IMR-90 (cell line): ENCODE results near the gene CD9. TPM values are rescaled to one million over a fixed set of nuclear protein-coding genes. Genes with fewer than 3 reads are reported as not detected.

Experiments used
- ATAC-seq: fragments of 200-7000 bp; cut with Tn5 transposase; 2 replicates; pipeline ENCODE4 v1.9.1; 2020; ENCODE audit warnings: low read depth, mild to moderate bottlenecking, moderate library complexity
- BruUV-seq: library from RNA; stranded (reverse); fragments of 400-500 nt; replicated peaks from 2 replicates; lab custom pipeline; 2021; lab: Mats Ljungman, UMichigan
- CTCF ChIA-PET: fragments of 300-600 bp; formaldehyde crosslinking; extraction: SDS; loops from one replicate; lab custom pipeline; 2021; ENCODE audit warnings: antibody characterized with exemption; lab: Yijun Ruan, JAX
- POLR2A ChIA-PET: fragments of 300-600 bp; sonication (Branson Sonifier 250); formaldehyde crosslinking; loops from one replicate; lab custom pipeline; 2022; ENCODE audit warnings: antibody characterized with exemption; ENCODE audit not compliant: unreplicated experiment; lab: Charles Lee
- DNase-seq: peaks from one replicate; pipeline ENCODE4 v3.0.0; 2013
- H2AFZ ChIP-seq: replicated peaks from 2 replicates; pipeline ENCODE3; 2013; ENCODE audit warnings: low read length, mild to moderate bottlenecking; ENCODE audit not compliant: poor library complexity
- H2AK5ac ChIP-seq: 2 replicates; pipeline ENCODE4 v1.6.1; 2013; ENCODE audit warnings: low read depth, low read length, inconsistent platforms
- H2AK9ac ChIP-seq: replicated peaks from 2 replicates; pipeline ENCODE3; 2013; ENCODE audit warnings: mild to moderate bottlenecking, low read depth, low read length, moderate library complexity; ENCODE audit not compliant: poor library complexity
- H2BK120ac ChIP-seq: 2 replicates; pipeline ENCODE4 v1.6.1; 2013; ENCODE audit warnings: low read depth, low read length, inconsistent platforms
- H2BK15ac ChIP-seq: 3 replicates; pipeline ENCODE4 v1.6.1; 2013; ENCODE audit warnings: low read depth, low read length, inconsistent platforms
- H2BK20ac ChIP-seq: 2 replicates; pipeline ENCODE4 v1.6.1; 2013; ENCODE audit warnings: low read depth, mild to moderate bottlenecking, inconsistent platforms, low read length, moderate library complexity
- H2BK5ac ChIP-seq: 2 replicates; pipeline ENCODE4 v1.6.1; 2013; ENCODE audit warnings: mild to moderate bottlenecking, low read depth, low read length, inconsistent platforms; ENCODE audit not compliant: poor library complexity, severe bottlenecking
- H3K14ac ChIP-seq: replicated peaks from 2 replicates; pipeline ENCODE4 v1.6.1; 2013; ENCODE audit warnings: low read depth, low read length, inconsistent platforms
- H3K18ac ChIP-seq: 2 replicates; pipeline ENCODE4 v1.6.1; 2013; ENCODE audit warnings: low read depth, low read length, control low read depth
- H3K23ac ChIP-seq: 2 replicates; pipeline ENCODE4 v1.6.1; 2013; ENCODE audit warnings: low read depth, low read length, inconsistent platforms
- H3K27ac ChIP-seq: 2 replicates; pipeline ENCODE4 v1.5.1; 2013; ENCODE audit warnings: mild to moderate bottlenecking, control low read depth, low read length; ENCODE audit not compliant: insufficient read depth
- H3K27me3 ChIP-seq: 2 replicates; pipeline ENCODE4 v1.6.1; 2013; ENCODE audit warnings: low read length; ENCODE audit not compliant: control insufficient read depth, insufficient read depth
- H3K36me3 ChIP-seq: 2 replicates; pipeline ENCODE4 v1.6.1; 2013; ENCODE audit warnings: low read length, mixed read lengths; ENCODE audit not compliant: control insufficient read depth, insufficient read depth
- H3K4ac ChIP-seq: 2 replicates; pipeline ENCODE4 v1.6.1; 2013; ENCODE audit warnings: low read depth, low read length, inconsistent platforms
- H3K4me1 ChIP-seq: 2 replicates; pipeline ENCODE4 v1.6.1; 2013; ENCODE audit warnings: low read length, mixed read lengths; ENCODE audit not compliant: control insufficient read depth, insufficient read depth
- H3K4me2 ChIP-seq: 2 replicates; pipeline ENCODE4 v1.6.1; 2013; ENCODE audit warnings: low read depth, mild to moderate bottlenecking, control low read depth, low read length, moderate library complexity
- H3K4me3 ChIP-seq: 2 replicates; pipeline ENCODE4 v1.5.1; 2013; ENCODE audit warnings: low read depth, mild to moderate bottlenecking, control low read depth, low read length, moderate library complexity; ENCODE audit not compliant: insufficient read depth
- H3K56ac ChIP-seq: 2 replicates; pipeline ENCODE4 v1.6.1; 2013; ENCODE audit warnings: low read length, inconsistent platforms; ENCODE audit not compliant: insufficient read depth; ENCODE audit errors: extremely low read depth
- H3K79me1 ChIP-seq, 2 experiments: 2 replicates each; pipeline ENCODE4 v1.6.1; 2013; ENCODE audit warnings: low read length in 2 of 2, inconsistent platforms in 1 of 2, low read depth in 1 of 2
- H3K9ac ChIP-seq: 2 replicates; pipeline ENCODE4 v1.6.1; 2013; ENCODE audit warnings: low read depth, low read length, control low read depth
- H3K9me1 ChIP-seq: 2 replicates; pipeline ENCODE4 v1.6.1; 2013; ENCODE audit warnings: low read length, inconsistent platforms; ENCODE audit not compliant: insufficient read depth
- H3K9me3 ChIP-seq: 2 replicates; pipeline ENCODE4 v1.6.1; 2013; ENCODE audit warnings: low read length; ENCODE audit not compliant: control insufficient read depth, insufficient read depth
- H4K20me1 ChIP-seq: 2 replicates; pipeline ENCODE4 v1.6.1; 2013; ENCODE audit warnings: low read length, inconsistent platforms; ENCODE audit not compliant: insufficient read depth
- H4K5ac ChIP-seq: 2 replicates; pipeline ENCODE4 v1.6.1; 2013; ENCODE audit warnings: mild to moderate bottlenecking, low read depth, low read length, control low read depth
- H4K8ac ChIP-seq, 2 experiments: 2 replicates each; pipeline ENCODE4 v1.6.1; 2013; ENCODE audit warnings: low read depth in 2 of 2, low read length in 2 of 2, control low read depth in 1 of 2, inconsistent platforms in 1 of 2
- H4K91ac ChIP-seq: 2 replicates; pipeline ENCODE4 v1.6.1; 2013; ENCODE audit warnings: low read depth, low read length, inconsistent platforms; ENCODE audit not compliant: insufficient read depth
- CEBPB ChIP-seq: IDR thresholded peaks from 2 replicates; pipeline ENCODE4 v1.6.1; 2012; ENCODE audit warnings: low read depth, low read length, improper control_type of control experiment
- POLR2A ChIP-seq: IDR thresholded peaks from 2 replicates; pipeline ENCODE4 v1.6.1; 2012; ENCODE audit warnings: mild to moderate bottlenecking, low read depth, low read length
- WGBS, 2 experiments: methylation state at CpG; one replicate each; pipeline versions ENCODE4 v1.1.5 to v1.1.7; 2013; ENCODE audit warnings: missing lambda C conversion rate in 2 of 2; ENCODE audit not compliant: insufficient read length in 1 of 2; ENCODE audit errors: extremely low coverage in 2 of 2; 5-methylcytosine and 5-hydroxymethylcytosine counted together
- dilution Hi-C: fragments of 300-500 bp; cut with HindIII; formaldehyde crosslinking; loops from one replicate; pipeline ENCODE4 v1.14.3; 2018; ENCODE audit warnings: low sequenced_read_pairs; ENCODE audit not compliant: unreplicated experiment
- in situ Hi-C: fragments of 300-500 bp; cut with MboI; formaldehyde crosslinking; loops from 3 replicates; pipeline ENCODE4 v1.14.3; 2019; ENCODE audit warnings: low sequenced_read_pairs, inconsistent platforms, mixed read lengths
- intact Hi-C: fragments of 100-400 bp; cut with micrococcal nuclease; formaldehyde crosslinking; loops from 2 replicates; pipeline ENCODE4 v1.10.0; 2022
- polyA plus RNA-seq, 3 experiments: library from polyadenylated mRNA; depleted of rRNA; stranded (reverse); fragments of >200 nt; gene quantifications; 2 replicates each; pipeline ENCODE4 v1.2.3, GENCODE V29; 2012; ENCODE audit warnings: low replicate concordance in 1 of 3
- total RNA-seq: library from RNA; depleted of rRNA; stranded (reverse); fragments of >200 nt; gene quantifications from 2 replicates; pipeline ENCODE4 v1.2.3, GENCODE V29; 2012

Gene CD9
- total and polyA plus RNA-seq, 2 of the 4 experiments (the other 2 are of a cell fraction), result 48.8 to 70.9 TPM

GRCh38 chr12:6226002-6226678 is 25.9 kb downstream of the CD9 start:
- WGBS, 2 experiments, result no CpG with 5 or more reads among the region's 12 CpGs
- Histone ChIP-seq H2BK20ac (peak overlapping the region; percentile 82), H3K27me3 (no peaks in the 10 kb centered on the region), H2BK15ac (peak overlapping the region; percentile 29; the same call in 1 of the 3 replicates), H4K91ac (peak overlapping the region; percentile 56; the same call in 1 of the 2 replicates), H2AFZ (peak overlapping the region; percentile 6), H3K4me3 (no peak overlapping the region), H3K23ac (peak overlapping the region; percentile 84), H3K9ac (no peak overlapping the region), H4K20me1 (0 out of 2 replicates have a peak, but pooled peaks cover 2% of the 10 kb centered on the region), H2AK5ac (peak overlapping the region; percentile 43; the same call in 1 of the 2 replicates), H3K27ac (no peak overlapping the region; the same call in 1 of the 2 replicates), H3K4me1 (peaks cover 24% of the 10 kb centered on the region), H2BK5ac (no peak overlapping the region), H2BK120ac (peak overlapping the region; percentile 49), H3K56ac (no peak overlapping the region), H3K18ac (no peak overlapping the region), H3K4me2 (no peak overlapping the region), H3K9me1 (peaks cover 19% of the 10 kb centered on the region), H2AK9ac (peak overlapping the region; percentile 6), H4K5ac (peak overlapping the region; percentile 6; the same call in 1 of the 2 replicates), H3K36me3 (no peaks in the 10 kb centered on the region), H4K8ac (peak overlapping the region in 1 of 2 experiments; percentile 53; a peak in 2 of 4 replicates), H3K4ac (peak overlapping the region; percentile 34), H3K14ac (peak overlapping the region; percentile 34), H3K79me1 (peaks cover 6 to 66% of the 10 kb centered on the region in 2 experiments), H3K9me3 (no peaks in the 10 kb centered on the region)
- peak; percentile 93 for TF ChIP-seq CEBPB
- no peak for TF ChIP-seq POLR2A
- intact Hi-C loops, result no loop called here
- ATAC-seq, result no peak
- CTCF ChIA-PET, result interaction anchor here (2.0 kb wide), 1 partner anchor 31 kb away, joined by 5 read pairs; no protein-coding TSS in a partner anchor
- DNase-seq, result peak; percentile 66
- dilution Hi-C loops, result no loop called here
- POLR2A ChIA-PET, result no interaction called here
- in situ Hi-C loops, result no loop called here
- no TSS peak for BruUV-seq
